ENCODE results near the gene MCF2L. TPM values are rescaled to one million over a fixed set of nuclear protein-coding genes. Genes with fewer than 3 reads are reported as not detected.

Gene MCF2L
- total and polyA plus RNA-seq, 2 experiments from 2014 or later: 4.8 to 25.6 TPM

DNA sequence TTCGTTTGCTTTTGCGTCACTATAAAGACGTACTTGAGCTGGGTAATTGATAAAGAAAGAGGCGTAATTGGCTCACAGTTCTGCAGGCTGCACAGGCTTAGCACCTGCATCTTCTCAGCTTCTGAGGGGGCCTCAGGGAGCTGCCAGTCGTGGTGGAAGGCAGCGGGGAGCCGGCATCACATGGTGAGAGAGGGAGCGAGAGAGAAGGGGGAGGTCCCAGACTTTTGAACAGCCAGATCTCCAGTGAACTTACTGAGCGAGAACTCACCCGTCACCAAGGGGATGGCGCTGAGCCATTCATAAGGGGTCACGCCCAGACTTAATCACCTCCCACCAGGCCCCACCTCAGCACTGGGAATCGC lies 77.8 kb downstream of the MCF2L start:
- H4K20me1 ChIP-seq (replicated peaks; ENCODE audit: insufficient read depth): no peaks in the 10 kb centered on the region
- H3F3A ChIP-seq (replicated peaks; ENCODE audit: low read depth): no peaks in the 10 kb centered on the region
- no peaks in the 10 kb centered on the region for H3K4me1 ChIP-seq (ENCODE audit: insufficient read depth)
- no peaks in the 10 kb centered on the region for H3K27me3 ChIP-seq (ENCODE audit: insufficient read depth)
- H2AFZ ChIP-seq: no peak overlapping the region
- H3K27ac ChIP-seq (ENCODE audit: low read depth): no peak overlapping the region
- H3K36me3 ChIP-seq (ENCODE audit: insufficient read depth): no peaks in the 10 kb centered on the region
- H3K4me3 ChIP-seq: no peak overlapping the region
- TF ChIP-seq EZH2 (IDR thresholded peaks at IDR 0.05; ENCODE audit: low read depth, unreplicated experiment) (no peak), EZH2phosphoT487 (IDR thresholded peaks at IDR 0.05; ENCODE audit: unreplicated experiment) (no peak), ZNF114 (CRISPR knock-in tag; IDR thresholded peaks at IDR 0.05) (no peak), CREB1 (CRISPR knock-in tag; IDR thresholded peaks at IDR 0.05; ENCODE audit: low read depth) (no peak), JUNB (IDR thresholded peaks at IDR 0.05; ENCODE audit: unreplicated experiment) (no peak), STAT1 (IDR thresholded peaks at IDR 0.05; ENCODE audit: unreplicated experiment) (no peak)
- TF ChIP-seq, protein P1, sequence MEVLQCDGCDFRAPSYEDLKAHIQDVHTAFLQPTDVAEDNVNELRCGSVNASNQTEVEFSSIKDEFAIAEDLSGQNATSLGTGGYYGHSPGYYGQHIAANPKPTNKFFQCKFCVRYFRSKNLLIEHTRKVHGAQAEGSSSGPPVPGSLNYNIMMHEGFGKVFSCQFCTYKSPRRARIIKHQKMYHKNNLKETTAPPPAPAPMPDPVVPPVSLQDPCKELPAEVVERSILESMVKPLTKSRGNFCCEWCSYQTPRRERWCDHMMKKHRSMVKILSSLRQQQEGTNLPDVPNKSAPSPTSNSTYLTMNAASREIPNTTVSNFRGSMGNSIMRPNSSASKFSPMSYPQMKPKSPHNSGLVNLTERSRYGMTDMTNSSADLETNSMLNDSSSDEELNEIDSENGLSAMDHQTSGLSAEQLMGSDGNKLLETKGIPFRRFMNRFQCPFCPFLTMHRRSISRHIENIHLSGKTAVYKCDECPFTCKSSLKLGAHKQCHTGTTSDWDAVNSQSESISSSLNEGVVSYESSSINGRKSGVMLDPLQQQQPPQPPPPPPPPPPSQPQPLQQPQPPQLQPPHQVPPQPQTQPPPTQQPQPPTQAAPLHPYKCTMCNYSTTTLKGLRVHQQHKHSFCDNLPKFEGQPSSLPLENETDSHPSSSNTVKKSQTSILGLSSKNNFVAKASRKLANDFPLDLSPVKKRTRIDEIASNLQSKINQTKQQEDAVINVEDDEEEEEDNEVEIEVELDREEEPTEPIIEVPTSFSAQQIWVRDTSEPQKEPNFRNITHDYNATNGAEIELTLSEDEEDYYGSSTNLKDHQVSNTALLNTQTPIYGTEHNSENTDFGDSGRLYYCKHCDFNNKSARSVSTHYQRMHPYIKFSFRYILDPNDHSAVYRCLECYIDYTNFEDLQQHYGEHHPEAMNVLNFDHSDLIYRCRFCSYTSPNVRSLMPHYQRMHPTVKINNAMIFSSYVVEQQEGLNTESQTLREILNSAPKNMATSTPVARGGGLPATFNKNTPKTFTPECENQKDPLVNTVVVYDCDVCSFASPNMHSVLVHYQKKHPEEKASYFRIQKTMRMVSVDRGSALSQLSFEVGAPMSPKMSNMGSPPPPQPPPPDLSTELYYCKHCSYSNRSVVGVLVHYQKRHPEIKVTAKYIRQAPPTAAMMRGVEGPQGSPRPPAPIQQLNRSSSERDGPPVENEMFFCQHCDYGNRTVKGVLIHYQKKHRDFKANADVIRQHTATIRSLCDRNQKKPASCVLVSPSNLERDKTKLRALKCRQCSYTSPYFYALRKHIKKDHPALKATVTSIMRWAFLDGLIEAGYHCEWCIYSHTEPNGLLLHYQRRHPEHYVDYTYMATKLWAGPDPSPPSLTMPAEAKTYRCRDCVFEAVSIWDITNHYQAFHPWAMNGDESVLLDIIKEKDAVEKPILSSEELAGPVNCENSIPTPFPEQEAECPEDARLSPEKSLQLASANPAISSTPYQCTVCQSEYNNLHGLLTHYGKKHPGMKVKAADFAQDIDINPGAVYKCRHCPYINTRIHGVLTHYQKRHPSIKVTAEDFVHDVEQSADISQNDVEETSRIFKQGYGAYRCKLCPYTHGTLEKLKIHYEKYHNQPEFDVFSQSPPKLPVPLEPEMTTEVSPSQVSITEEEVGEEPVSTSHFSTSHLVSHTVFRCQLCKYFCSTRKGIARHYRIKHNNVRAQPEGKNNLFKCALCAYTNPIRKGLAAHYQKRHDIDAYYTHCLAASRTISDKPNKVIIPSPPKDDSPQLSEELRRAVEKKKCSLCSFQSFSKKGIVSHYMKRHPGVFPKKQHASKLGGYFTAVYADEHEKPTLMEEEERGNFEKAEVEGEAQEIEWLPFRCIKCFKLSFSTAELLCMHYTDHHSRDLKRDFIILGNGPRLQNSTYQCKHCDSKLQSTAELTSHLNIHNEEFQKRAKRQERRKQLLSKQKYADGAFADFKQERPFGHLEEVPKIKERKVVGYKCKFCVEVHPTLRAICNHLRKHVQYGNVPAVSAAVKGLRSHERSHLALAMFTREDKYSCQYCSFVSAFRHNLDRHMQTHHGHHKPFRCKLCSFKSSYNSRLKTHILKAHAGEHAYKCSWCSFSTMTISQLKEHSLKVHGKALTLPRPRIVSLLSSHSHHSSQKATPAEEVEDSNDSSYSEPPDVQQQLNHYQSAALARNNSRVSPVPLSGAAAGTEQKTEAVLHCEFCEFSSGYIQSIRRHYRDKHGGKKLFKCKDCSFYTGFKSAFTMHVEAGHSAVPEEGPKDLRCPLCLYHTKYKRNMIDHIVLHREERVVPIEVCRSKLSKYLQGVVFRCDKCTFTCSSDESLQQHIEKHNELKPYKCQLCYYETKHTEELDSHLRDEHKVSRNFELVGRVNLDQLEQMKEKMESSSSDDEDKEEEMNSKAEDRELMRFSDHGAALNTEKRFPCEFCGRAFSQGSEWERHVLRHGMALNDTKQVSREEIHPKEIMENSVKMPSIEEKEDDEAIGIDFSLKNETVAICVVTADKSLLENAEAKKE (CRISPR knock-in tag; IDR thresholded peaks at IDR 0.05): no peak
- TF ChIP-seq, protein P2, sequence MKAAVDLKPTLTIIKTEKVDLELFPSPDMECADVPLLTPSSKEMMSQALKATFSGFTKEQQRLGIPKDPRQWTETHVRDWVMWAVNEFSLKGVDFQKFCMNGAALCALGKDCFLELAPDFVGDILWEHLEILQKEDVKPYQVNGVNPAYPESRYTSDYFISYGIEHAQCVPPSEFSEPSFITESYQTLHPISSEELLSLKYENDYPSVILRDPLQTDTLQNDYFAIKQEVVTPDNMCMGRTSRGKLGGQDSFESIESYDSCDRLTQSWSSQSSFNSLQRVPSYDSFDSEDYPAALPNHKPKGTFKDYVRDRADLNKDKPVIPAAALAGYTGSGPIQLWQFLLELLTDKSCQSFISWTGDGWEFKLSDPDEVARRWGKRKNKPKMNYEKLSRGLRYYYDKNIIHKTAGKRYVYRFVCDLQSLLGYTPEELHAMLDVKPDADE (IDR thresholded peaks at IDR 0.05): no peak
- DNase-seq (ENCODE audit: low spot score) (no peak), ATAC-seq (no peak)
- H3K9me2 ChIP-seq (ENCODE audit: insufficient read depth): no peaks in the 10 kb centered on the region
- Mint-ChIP-seq H3K4me3 (no peak overlapping the region), H3K4me1 (peaks cover 9% of the 10 kb centered on the region), H3K9me3 (no peaks in the 10 kb centered on the region; the same call in 2 of the 3 replicates), H3K36me3 (ENCODE audit: low read depth) (no peaks in the 10 kb centered on the region), H3K27ac (no peak overlapping the region), H3K27me3 (ENCODE audit: insufficient read depth, low read depth, poor library complexity) (peaks cover 10% of the 10 kb centered on the region)
- no peak overlapping the region for H3K4me2 ChIP-seq
- H3K79me2 ChIP-seq (replicated peaks; ENCODE audit: insufficient read depth): no peaks in the 10 kb centered on the region
